ENCODE data around the gene PPM1E.
"Not testable (repeated sequence)": the region's sequence is repeated elsewhere in the genome, so short reads cannot be mapped to it uniquely, and the experiment has no call there.

PPM1E gene

DNA sequence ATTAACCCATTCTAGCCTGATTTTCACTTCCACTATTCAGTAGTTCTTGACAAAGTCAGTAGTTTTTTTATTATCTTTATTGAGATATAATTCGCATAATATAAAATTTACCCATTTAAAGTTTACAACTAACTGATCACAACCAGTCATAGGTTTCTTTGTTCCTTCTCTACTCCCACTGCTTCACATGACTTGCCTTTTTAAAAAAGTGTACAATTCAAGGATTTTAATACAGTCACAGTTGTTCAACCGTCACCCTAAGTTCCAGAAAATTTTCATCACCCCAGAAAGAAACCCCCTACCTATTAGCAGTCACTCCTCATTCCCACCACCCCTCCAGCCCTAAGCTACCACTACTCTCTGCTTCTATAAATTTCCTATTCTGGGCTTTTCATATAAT, 188.5 kb downstream of the PPM1E start:
- no peak for DNase-seq (ENCODE audit: low spot score)
- no peak for FAIRE-seq

DNA sequence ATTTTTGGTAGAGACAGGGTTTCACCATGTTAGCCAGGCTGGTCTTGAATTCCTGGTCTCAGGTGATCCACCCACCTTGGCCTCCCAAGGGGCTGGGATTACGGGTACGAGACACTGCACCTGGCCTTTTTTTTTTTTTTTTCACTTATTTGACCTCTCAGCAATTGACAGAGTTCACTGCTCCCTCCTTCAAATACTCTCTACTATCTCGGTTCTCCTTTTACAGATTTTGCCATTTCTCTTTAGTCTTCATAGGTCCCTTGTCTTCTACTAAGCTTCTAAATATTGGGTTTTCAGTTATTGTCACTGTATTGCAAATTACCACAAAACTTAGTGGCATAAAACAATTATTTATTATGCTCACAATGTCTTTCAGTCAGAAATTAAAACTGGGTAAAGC, 191.8 kb downstream of the PPM1E start:
- DNase-seq (ENCODE audit: low spot score) (no peak), FAIRE-seq (no peak)

DNA sequence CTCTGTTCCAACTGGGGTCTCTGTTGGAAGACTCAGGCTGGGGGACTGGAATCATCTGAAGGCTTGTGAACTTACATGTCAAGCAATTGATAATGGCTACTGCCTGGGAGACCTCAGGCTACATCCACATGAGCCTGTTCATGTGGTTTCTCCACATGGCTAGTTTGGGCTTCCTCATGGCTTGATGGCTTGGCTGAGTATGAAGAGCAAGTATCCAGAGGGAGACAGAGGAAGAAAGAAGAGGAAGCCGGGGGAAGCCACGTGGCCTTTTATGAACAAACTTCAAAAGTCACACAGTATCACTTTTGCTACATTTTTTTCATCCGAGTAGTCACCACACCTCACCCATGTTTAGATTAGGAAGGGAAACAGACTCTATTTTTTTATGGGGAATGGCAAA, 192.2 kb downstream of the PPM1E start:
- no peak for DNase-seq (ENCODE audit: low spot score)
- FAIRE-seq, result no peak

DNA sequence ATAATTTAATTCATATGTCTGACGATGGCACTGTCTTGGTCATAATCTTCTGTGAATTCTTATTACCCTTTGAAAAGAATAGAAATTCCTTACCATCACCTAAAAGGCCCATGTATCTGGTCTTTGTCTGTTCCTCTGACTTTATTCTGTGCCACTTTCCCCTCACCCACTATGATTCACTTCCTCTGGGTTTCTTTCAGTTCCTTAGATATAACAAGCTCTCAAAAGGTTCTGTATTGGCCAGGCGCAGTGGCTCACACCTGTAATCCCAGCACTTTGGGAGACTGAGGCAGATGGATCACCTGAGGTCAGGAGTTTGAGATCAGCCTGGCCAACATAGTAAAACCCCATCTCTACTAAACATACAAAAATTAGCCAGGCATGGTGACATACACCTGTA, 198.7 kb downstream of the PPM1E start:
- not testable (repeated sequence) for DNase-seq (ENCODE audit: low spot score); FAIRE-seq

DNA sequence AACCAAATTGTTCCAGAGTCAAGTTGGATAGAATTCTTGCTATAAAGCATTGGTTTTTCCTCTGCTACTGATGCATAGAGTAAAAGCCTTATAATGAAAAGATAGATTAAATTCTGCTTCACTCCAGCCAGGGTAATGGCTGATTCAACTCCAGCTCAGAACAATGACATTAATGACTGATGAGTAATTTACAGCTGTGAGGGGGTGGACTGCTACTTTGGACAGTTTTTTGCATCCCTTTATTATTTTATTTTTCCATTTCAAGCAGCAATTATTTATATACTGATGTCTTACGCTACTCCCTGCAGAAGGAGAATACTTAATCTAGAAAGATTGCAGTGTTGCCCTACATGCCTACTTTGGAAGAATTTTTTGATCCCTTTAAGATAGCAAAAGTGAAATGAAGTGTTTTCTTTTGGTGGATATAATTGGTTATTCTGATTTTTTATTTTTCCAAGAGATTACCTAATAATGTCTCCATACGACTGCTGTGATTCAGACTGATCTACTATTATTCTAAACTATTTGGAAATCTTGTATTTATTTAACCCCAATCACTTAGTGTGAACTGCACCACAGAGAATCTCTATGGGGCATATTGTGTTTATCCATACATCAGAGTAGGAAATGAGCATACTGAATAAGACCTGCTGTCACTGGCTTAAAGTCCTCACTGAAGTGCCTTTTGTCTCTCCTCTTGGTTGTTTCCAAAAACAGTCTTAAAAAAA, 201.5 kb downstream of the PPM1E start:
- peak; percentile 75 for DNase-seq (ENCODE audit: low spot score)

DNA sequence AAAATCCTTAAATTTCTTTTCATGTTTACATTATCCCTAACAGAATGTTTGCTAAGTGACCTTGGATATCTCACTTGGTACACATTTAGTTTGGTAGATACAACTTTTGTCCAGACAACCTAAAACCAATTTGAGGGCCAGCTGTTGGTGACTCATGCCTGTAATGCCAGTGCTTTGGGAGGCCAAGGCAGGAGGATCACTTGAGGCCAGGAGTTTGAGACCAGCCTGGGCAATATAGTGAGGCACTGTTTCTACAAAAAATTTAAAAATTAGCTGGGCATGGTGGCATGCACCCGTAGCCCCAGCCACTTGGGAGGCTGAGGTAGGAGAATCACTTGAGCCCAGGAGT, 202.0 kb downstream of the PPM1E start:
- peak; percentile 89 for FAIRE-seq
- not testable (repeated sequence) for DNase-seq (ENCODE audit: low spot score)

More for the DNA sequence above, 201.5 kb downstream of the PPM1E start:
- peak; percentile 77 for FAIRE-seq

DNA sequence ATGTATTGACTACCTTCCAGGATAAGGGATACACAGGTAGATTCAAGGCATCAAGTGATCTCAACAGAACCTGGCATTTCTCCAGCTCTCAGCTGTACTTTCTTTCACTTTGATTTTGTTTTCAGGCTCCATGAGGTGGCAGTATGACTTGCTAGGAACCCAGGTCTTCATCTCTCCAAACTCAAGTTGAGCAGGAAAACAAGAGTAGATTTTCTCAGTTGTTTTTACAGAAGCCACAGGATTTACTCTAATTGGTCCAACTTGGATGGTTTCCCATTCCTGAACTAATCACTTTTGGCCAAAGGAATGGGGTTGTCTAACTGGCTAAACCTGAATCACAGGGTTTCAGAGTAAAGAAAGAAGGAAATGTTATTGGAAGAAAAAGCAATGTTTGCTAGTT, 204.4 kb downstream of the PPM1E start:
- DNase-seq (ENCODE audit: low spot score) (peak; percentile 41), FAIRE-seq (peak; percentile 27)

DNA sequence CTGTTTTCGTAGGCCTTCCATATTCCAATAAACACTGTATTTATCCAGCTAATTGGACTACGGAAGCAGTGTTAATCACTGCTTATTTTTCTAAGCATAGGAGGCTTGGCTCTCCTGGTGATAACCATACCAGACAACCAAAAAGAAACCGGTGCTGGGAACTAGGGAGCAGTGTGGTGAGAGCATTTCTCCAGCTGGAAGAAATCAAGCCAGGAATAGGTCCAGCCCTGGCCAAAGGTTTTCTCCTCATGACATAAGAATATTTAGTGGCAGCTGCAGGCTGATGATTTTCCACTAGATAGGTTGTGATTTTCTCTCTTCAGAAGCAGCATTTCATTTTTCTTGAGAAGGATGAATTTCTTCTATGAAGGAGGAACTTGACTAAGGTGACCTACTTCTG, 209.6 kb downstream of the PPM1E start:
- no peak for FAIRE-seq

DNA sequence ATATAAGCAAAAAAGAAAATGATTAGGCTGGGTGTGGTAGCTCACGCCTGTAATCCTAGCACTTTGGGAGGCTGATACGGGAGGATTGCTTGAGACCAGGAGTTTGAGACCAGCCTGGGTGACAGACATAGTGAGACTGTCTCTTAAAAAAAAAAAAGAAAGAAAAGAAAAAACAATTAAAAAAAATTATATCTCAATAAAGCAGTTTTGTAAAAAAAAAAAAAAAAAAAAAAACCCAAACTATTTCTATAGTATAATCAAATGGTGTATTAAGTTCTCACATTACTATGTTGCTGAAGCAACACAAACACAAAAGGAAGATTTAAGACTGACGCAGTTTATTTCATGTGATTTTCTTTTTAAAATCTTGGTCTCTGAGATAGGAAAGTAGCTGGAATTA, 210.6 kb downstream of the PPM1E start:
- no peak for DNase-seq (ENCODE audit: low spot score)
- FAIRE-seq, result no peak

More for the DNA sequence above, 209.6 kb downstream of the PPM1E start:
- no peak for DNase-seq (ENCODE audit: low spot score)

DNA sequence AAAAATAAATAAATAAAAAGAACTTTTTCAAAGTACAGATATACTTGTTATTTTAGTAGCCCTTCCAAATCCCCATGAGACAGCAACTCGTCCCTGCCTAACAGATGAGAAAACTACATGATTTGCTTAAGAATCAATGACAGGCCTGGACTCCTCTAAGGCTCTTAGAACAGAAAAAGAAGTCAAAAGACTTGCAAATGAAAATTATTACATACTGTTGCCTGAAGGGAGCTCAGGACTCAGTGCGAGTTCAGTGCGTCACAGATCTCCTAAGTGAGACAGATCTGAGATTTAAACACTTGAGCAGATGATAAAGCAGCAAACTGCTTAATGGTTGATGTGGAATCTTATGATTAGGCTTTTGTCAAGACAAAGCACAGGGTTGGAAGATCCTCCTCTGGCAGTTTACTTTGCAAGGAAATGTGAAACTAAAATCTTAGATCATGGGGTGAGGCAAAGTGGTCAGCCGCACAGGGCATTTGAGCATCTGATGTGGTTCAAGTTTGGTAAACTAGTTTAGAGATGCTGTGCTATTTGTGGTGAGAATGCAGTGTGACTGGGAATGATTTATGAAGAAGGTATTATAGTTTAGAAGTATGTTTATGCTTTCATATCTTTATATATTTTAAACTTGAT, 212.9 kb downstream of the PPM1E start:
- DNase-seq (ENCODE audit: low spot score) (no peak), FAIRE-seq (peak; percentile 61)

DNA sequence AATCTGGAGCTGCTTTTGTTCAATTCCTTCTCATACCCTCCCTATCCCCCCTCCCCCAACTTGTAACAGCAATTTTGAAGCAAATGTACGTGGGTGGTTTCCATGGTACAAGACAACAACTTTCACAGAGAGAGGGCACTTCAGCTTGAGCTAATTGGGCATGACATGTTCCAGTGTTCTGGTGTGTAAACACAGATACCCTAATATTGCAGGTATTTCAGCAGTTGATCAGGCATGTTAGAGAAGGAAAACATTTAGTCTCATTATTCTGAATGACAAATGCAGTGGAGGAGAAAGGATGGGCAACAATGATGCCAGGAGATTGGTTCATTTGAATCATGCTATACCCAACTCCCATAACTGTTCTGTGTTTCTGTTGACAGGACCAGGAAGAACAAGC, 213.5 kb downstream of the PPM1E start:
- FAIRE-seq, result peak; percentile 95
- DNase-seq (ENCODE audit: low spot score), result no peak

DNA sequence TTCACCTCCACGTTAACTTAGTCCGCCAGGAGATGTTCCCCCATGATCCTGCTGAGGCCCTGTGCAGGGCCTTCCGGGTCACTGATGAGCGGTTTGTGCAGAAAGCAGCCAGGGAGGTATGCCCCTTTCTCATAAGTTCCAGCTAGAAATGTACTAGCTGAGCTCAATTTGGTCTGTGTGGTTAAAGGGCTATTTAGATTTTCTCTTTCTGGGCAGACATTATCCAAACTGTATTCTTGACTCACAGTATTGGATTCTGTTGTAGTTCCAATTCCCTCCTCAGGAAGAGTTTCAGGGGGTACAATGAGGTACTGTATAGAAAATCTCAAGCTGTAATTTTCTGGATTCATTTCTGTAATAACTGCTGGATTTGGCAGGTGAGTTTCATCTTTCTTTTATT, 214.0 kb downstream of the PPM1E start:
- peak; percentile 65 for FAIRE-seq
- no peak for DNase-seq (ENCODE audit: low spot score)

DNA sequence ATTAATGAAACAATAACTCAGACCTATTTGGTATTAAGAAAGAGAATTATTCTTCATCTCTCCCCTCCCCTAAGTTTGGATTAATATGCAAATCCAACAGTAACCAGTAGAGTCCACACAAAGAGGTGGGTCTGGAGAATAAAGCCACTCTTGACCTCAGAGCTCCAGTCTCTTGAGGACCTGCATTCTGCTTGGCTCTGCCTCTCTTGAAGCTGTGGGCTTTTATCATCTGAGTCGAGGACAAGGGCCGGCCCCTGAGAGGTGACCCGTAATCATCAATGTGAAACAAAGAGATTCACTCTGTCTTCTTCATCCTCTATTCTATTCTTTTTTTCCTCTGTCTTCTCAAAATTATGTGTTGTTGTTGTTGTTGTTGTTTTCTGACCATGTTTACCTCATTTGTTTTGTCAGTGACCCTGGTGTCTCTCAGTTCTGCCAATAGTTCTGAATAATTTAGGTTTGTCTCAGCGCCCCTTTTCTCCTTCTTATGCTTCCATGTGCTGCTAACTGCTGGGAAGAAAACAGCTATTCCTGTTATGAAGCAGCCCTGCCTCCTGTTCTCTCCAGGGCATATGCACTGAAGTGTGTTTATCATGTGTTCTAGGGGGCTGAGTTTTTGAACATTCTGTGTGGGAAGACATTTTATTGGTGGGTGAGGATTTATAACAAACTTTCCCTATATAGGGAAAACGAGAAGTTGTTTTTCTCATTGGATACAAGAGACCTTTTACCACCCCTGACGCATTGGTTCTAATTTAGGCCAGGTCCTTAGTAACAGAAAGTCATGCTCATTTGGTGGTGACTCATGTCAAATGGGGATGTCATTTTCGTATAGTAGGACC, 215.2 kb downstream of the PPM1E start:
- DNase-seq (ENCODE audit: low spot score), result no peak
- FAIRE-seq, result peak; percentile 88

DNA sequence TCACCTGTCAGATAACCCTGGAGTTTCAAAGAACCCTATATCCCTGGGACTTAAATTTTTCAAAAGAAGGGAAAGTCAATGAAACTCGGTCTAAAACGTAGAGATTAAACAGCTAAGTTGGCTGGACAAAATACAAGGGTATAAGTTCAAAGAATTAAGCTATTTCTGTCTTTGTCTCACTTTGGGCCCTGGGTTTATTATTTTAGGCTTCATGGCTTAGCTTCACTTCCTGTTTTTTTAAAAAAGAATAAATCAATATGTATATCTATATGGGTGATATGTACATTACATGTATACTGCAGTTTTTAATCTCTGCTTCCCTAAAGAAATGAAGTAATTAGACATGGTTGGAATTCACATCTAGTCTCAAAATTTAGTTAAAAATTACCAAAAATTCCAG, 218.7 kb downstream of the PPM1E start:
- DNase-seq (ENCODE audit: low spot score) (no peak), FAIRE-seq (no peak)

DNA sequence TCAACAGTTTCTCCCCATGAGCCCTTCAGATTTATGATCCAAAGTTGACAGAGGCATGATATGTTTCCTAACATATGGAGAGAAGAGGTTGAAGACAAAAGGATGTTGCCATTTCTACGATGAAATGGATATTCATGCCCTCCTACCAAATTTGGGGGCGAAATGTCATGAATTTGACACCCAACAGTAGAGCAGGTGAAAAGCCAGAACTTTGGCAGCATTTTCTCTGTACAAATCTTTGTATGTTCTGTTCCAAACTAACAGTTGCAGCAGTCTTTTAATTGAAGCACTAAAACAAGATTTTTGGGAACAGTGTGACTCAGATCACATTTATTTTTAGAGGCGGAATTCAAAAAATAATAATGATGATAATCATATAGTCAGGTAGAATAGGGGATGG, 220.9 kb downstream of the PPM1E start:
- DNase-seq (ENCODE audit: low spot score), result no peak
- no peak for FAIRE-seq

DNA sequence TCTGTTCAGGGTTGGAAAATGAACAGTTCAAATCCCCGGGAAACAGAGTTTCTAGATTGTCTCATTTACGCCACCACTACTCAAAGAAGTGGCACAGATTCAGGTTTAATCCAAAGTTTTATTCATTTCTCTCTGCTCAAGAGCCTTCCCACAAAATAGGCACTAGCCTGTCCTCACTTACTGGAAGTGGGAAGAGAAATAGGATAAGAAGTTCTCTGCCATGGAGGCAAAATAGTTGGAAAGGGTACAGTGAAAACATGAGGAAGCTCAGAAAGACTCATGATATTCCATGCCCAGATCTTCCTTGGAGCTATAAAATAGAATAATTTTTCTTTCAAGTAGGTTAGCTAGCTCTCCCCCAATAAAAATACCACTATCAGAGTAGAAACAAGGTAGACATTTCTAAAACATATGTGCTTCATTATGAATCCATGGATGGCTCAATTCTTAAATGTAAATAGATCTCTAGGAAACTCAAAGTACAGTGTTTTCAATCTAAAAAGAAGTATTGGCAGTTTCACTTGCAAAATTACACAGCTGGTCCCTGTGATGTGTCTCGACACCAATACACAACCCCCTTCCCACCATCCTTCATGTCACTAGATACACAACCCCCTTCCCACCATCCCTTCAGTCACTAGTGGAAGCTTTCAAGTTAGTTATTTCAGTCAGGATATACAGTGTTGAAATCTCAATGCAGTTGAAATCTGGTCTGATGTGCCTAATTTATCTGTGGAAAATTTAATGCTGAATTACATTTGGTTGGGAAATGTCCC, 225.2 kb downstream of the PPM1E start:
- peak; percentile 62 for FAIRE-seq
- no peak for DNase-seq (ENCODE audit: low spot score)

DNA sequence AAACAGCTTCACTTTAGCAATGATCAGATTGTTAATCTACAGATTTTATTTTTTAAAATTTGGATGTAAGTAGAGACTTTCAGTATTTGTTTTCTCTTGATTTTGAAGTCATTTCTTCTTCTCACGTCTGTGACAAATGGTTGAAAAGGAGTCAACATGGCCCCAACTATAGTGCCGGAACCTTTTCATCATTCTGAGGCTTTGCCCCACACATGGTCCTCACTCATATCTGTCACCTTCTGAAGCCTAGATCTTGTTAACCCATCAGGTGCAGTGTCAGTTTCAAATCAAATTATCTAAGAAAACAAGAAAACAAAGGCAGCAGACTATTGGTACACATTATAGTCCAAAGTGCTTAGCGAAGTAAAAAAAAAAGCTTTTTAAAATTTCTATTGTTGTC, 227.0 kb downstream of the PPM1E start:
- FAIRE-seq, result no peak
- DNase-seq (ENCODE audit: low spot score), result no peak

DNA sequence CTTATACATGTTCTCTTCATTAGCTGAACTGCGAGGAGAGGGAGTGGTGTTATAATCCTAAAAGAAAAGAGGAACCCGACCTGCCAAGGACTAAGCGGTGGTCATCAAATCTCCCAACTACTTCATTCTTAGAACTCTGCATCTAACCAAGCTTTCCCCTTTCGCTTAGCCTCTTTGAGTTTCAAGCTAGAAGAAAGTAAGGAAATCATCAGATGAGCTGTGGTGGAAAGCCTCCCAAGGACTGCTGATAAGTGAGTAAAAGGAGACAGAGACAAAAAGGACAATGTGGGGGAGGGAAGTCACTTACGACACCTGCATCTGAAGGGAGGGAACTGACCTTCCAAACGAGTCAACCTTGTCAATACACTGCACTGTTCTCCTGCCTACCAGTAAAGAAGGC, 229.7 kb downstream of the PPM1E start:
- DNase-seq (ENCODE audit: low spot score) (no peak), FAIRE-seq (peak; percentile 73)

DNA sequence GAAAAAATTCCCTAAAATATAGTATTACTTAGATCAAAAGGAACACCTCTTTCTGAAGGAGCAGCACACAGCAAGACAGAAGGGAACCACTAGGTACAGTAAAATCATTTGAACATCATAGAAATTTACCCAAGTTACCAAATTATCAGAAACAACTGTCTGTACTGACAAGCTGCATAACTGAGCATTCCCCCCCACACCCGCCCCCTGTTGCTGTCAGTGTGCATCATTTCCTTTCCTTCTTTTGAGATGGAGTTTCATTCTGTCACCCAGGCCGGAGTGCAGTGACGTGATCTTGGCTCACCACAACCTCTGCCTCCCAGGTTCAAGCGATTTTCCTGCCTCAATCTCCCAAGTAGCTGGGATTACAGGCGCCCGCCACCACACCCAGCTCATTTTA, 230.3 kb downstream of the PPM1E start:
- DNase-seq (ENCODE audit: low spot score) (no peak), FAIRE-seq (no peak)

DNA sequence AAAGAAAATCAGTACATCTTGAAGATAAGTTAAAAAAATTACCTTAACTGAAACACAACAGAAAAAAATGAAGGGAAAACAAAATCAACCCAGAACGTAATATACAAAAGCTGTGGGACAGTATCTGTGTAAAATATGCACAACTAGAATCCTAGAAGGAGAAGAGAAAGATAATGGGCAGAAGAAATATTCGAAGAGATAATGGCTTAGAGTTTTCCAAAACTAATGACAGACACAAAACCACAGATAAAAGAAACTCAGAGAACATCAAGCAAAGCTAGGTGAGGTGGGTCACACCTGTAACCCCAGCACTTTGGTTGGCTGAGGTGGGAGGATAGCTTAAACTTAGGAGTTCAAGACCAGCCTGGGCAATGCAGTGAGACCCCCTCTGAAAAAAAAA, 234.0 kb downstream of the PPM1E start:
- no peak for DNase-seq (ENCODE audit: low spot score)
- no peak for FAIRE-seq

DNA sequence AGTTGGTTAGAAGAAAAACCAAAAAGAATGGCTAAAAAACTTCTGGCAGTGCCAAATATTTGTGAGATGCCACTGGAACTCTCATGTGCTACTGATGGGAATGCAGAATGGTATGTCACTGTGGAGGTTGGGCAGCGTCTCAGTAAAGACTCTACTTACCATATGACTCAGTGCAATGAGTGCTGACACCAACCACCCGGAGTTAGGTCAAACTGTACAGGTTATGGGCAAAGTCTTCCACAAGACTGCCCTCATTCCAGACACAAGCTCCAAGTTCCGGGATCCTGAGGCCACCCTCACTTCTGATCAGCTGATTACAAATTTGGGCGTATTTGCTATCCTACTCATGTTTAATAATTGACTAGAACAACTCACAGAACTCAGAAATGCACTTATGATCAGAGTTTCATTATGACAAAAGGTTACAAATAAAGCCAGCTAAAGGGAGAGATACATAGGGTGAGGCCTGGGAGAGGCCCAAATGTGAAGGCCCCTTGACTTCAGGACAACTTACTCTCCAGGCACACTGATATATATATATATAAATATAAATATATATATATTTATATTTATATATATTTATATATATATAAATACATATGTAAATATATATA, 236.2 kb downstream of the PPM1E start:
- FAIRE-seq (peak; percentile 98), DNase-seq (ENCODE audit: low spot score) (peak; percentile 77)
